HPDE6-E6E7 (cell line): ENCODE measurements around the gene UGT2A1.
"Not testable (repeated sequence)": the region's sequence is repeated elsewhere in the genome, so short reads cannot be mapped to it uniquely, and the experiment has no call there.

Experiments used
- DNase-seq: peaks from one replicate; pipeline ENCODE4 v3.0.0; 2011; ENCODE audit warnings: missing footprints; ENCODE audit errors: extremely low spot score

The UGT2A1 gene

DNA sequence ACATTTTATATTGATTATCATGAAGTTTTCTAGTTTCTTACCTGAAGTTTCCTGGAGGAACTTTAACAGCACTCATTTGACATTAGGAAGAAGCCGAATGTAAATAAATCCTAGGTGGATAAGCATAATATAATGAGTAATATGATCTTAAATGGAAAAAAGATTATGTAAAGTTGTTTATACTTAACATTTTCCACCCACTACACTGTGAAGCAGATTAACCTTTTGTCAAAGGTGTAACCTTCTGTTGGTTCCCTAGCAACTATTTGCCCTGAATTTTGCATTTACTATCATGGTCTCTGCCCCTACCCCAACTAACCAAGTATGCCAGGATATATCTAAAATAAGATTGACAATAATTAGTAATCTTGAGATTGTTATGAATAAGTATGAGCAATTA, at the start of gene UGT2A1:
Gene UGT2A1 (minus strand): TSS at position 101 of the 400 bp plus-strand sequence. CDS start 5,603 bp downstream, outside the sequence.
- DNase-seq, result no peak

DNA sequence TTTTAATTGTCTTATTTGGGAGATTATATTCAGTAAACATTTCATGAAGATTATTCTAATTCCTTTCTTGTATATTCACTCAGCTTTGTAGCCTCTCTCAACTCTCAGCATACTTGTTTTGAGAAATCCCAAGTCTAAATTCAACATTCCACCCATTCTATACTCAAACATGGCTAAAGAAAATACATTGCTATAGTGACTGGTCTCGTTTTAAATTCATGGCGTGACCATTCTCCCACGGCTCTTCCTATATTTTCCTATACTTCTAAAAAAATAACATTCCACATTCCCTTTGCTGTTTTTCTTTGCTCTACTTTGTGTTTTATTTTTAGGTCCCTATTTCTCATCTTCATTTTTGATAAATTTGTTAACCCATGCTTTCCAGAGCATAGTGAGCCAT, 49.2 kb upstream of the UGT2A1 start:
- DNase-seq, result no peak

DNA sequence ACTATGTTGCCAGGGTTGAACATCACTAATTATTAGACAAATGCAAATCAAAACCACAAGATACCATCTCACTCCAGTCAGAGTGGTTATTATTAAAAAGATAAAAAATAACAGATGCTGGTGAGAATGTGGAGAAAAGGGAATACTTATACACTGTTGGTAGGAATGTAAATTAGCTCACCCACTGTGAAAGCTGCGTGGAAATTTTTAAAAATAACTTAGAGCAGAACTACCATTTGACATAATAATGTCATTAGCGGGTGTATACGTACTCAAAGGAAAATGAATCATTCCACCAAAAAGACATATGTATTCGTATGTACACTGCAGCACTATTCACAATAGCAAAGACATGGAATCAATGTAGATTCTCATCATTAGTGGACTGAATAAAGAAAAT, 48.6 kb upstream of the UGT2A1 start:
- no peak for DNase-seq

DNA sequence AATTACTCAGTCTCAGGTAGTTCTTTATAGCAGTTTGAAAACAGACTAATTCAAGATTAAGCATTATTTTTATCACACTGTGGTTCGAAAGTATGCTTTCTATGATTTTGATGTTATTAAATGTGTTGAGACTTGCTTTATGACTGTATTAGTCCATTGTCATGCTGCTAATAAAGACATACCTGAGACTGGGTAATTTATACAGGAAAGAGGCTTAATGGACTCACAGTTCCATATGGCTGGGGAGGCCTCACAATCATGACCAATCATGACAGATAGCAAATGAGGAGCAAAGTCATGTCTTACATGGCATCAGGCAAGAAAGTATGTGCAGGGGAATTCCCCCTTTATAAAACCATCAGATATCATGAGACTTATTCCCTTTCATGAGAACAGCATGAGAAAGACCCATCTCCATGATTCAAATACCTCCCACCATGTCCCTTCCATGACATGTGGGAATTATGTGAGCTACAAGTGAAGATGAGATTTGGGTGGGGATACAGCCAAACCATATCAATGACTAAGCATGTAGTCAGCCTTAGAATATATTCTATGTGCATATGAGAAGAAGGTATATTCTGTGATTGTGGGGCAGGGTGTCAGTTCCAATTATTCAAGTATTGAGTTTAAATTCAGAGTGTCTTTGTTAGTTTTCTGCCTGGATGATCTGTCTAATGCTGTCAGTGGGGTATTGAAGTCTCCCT, 44.6 kb upstream of the UGT2A1 start:
- no peak for DNase-seq

DNA sequence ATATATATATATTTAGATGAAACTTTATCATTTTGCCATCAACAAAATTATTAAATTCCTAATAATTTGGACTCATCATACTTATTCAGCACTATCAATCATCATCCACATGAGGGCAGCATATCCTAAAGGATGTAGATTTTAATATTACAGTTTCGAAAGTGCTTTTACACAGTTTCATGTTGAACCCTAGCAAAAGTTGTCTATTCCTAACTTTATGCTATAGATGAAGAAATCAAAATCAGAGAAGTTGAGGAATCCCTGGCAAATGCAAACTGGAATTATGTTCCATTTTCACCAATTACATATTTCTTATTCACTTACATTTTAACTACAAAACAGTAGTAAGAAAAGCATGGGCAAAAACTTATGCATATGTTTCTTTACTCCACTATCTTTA, 36.6 kb upstream of the UGT2A1 start:
- no peak for DNase-seq

DNA sequence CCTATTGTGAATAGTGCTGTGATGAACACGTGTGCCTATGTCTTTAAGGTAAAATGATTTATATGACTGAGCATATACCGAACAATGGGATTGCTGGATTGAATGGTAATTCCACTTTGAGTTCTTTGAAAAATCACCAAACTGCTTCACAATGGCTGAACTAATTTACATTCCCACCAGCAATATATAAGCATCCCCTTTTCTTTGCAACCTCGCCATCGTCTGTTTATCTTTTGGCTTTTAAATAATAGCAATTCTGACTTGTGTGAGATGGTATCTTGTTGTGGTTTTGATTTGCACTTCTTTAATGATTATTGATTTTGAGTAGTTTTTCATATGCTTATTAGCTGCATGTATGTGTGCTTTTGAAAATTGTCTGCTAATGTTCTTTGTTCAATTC, 31.8 kb upstream of the UGT2A1 start:
- no peak for DNase-seq

DNA sequence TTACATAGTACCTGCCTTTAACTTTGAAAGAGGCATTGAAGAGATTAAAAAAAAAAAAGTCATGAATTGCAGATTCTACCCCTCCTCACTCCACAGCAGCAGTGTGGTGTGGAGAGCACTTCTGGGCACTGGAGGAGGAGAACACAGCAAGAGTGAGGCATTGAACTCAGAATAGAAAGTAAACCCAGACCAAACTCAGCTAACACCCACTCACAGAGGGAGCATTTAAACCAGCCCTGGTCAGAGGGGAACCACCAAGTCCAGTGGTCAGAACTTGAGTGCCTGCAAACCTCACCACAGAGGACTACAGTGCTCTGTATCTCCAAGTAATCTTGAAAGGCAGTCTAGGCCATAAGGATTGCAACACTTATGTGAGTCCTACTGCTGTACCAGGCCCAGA, 15.6 kb upstream of the UGT2A1 start:
- no peak for DNase-seq

DNA sequence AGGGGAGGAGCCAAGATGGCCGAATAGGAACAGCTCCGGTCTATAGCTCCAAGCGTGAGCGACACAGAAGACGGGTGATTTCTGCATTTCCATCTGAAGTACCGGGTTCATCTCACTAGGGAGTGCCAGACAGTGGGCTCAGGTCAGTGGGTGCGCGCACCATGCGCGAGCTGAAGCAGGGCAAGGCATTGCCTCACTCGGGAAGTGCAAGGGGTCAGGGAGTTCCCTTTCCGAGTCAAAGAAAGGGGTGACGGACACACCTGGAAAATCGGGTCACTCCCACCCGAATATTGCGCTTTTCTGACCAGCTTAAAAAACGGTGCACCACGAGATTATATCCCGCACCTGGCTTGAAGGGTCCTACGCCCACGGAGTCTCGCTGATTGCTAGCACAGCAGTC, 11.0 kb upstream of the UGT2A1 start:
- not testable (repeated sequence) for DNase-seq

DNA sequence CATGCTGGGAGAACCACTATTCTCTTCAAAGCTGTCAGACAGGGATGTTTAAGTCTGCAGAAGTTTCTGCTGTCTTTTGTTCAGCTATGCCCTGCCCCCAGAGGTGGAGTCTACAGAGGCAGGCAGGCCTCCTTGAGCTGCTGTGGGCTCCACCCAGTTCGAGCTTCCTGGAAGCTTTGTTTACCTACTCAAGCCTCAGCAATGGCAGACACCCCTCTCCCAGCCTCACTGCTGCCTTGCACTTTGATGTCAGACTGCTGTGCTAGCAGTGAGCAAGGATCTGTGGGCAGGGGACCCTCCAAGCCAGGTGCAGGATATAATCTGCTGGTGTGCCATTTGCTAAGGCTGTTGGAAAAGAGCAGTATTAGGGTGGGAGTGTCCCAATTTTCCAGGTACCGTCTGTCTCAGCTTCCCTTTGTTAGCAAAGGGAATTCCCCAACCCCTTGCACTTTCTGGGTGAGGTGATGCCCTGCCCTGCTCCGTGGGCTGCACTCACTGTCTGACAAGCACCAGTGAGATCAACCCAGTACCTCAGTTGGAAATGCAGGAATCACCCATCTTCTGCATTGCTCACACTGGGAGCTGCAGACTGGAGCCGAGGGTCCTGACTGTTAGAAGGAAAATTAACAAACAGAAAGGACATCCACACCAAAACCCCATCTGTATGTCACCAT, 8.2 kb upstream of the UGT2A1 start:
- not testable (repeated sequence) for DNase-seq

DNA sequence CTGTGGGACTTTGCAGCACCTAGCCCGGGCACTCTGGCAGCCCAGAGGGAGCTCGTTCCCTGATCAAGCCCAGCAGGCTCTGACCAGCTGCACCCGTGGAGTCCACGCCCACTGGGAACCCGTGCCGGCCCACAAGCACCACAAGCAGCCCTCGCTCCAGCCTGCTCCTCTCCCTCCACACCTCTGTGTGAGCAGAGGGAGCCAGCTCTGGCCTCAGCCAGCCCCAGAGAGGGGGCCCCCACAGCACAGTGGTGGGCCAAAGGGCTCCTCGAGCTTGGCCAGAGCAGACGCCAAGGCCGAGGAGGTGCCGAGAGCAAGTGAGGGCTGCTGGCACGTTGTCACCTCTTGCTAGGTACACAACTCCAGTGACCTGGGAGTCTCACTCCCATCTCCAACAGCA, 5.1 kb upstream of the UGT2A1 start:
- no peak for DNase-seq

DNA sequence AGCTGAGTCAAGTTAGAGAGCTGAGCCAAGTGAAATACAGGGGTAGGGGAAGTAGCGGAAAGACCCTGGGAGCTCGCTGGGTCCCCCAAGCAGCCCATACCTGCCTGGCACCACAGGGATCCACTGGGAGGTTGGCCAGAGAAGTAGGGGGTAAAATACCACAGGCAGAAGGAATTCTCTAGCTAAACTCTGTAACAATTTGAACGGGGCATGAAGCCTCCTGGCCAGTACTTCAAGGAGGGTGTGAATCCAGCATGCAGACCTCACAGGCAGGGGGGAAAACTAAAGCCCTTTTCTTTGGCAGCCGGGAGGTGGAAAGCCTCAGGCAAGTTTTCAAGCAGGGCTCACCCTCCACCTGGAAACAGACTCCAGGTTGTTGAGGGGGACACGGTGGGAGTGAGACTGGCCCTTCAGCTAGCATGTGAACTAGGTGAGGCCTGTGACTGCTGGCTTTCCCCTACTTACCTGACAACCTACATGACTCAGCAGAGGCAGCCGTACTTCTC, 3.7 kb upstream of the UGT2A1 start:
- DNase-seq, result no peak

DNA sequence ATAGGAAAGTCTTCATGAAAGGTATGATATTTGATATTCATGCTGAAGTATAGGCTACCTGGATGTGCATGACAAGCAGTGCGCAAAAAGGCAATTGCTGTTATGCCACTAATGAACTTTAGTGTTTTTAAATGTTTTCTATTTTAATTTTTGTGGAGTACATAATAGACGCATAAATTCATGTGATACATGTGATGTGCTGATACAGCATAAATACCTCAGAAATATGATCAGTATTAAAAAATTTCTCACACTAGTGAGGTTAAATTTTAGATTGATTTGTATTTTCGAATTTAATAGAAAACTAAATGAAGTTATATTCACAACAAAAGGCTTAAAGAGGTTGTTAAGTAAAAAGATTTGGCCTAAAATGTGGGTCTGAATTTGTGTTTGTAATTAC, 2.2 kb downstream of the UGT2A1 start:
- no peak for DNase-seq

DNA sequence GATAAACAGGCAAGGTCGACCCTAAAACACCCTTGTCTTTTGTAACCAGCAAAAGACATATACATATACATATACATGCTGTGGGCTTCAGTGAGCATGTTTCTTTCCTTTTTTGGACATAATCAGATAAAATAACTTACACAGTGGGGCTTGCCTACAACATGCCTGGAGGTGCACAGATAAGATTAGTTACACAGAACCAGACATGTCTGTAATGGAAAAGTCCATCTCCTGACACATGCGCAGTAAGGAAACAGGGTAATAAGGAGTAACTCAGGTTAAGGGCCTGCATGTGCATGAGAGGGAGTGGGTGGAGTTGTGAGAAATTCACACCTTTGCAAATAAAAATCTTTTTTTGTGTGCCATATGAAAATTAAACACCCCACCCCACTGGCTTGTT, 3.4 kb downstream of the UGT2A1 start:
- no peak for DNase-seq

DNA sequence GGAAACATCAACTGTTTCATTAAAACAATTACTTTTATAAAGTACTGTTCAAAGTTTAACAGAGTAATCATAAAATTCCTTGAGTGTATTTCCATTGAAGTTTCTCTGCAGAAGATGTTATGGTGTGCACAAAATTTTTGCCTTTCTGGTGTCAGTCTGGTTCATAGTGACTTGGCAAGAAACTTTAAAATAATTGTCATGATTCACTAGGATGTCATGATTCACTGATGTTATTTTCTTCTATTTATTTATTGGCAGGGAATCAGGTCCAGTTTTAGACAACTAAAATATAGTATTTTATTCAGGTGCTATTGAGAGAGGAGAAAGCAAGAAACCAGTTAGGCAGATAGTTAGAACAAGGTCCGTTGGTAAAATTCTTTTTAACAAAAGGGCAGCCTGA, 3.8 kb downstream of the UGT2A1 start:
- DNase-seq, result no peak

DNA sequence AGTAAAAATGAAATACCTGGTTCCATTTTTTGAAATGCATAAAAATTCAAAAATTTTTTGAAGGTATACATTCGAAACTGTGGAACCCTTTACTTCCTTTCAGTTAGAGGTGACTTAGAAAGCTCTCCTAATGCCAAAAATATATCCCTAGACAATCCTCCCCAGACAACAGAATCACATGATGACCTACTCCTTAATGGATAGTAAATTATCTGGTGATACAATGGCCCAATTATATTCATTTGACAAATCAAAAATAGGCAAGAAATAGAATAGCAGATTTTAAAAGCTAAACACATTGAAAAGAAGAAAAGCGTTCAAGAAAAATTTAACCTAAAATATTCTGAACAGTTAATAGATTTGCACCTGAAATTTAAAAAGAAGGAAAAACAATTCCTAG, 10.1 kb downstream of the UGT2A1 start:
- DNase-seq, result no peak

DNA sequence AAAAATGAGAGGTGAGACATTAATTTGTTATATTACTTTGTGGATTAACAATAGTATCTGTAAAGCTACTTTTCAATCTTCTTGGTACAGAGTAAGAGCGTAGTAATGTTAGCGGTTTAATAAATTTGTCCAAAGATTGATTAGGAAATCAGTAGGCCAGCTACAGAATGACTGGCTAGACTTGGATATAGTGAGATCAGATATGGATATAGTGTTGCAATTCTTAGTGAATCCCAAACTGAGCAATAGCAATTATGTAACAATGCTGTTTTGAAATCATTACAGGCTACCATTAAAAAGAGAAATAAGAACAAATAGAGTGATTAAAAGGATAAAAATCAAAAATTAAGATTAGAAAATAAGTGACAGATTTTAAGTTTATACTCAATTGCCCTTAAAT, 12.8 kb downstream of the UGT2A1 start:
- no peak for DNase-seq

DNA sequence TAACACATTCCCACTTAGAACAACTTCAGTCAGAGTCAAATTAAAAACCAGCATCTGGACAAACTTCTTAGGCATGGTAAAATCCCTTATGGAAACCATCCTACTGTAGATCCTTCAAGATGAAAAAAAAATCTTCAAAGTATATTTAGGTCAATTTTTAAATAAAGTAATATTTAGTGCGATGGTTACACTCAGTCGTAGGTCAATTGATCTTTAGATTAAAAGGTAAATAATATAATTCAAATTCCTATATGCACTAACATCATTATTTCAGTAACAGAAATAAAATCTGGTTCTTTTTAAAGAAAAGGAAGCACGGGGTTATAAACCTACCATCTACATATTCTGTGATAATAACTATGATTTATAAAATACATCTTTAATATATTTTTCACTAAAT, 13.5 kb downstream of the UGT2A1 start, which contains the start of gene UGT2A2:
Gene UGT2A2 (minus strand): TSS at position 101 of the 400 bp plus-strand sequence. CDS start 2 bp downstream, at position 99.
- DNase-seq, result no peak

DNA sequence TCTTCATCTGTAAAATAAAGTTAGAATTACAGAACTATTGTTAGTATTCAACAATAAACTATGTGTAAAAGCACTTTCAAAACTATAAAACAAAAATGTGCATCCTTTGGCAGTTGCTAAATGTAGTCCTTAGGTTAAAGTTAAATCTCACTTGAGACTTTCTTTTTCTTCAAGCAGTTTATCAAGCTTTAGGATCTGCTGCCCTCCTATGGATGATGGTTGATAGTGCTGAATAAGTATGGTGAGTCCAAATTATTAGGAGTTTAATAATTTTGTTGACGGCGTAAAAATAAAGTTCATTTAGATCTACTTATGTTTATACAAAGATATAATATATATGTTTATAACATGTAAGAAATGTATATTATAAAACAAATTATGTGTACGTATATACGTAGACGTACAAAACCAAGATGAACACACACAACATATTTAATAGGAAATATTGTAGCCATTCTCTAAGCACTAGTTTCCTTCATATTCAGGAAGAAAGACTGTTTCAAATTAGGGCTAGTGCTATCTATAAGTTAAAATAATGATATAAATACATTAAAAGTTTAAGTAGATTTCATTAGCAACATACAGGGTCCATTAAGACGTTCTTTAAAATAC, 35.9 kb downstream of the UGT2A1 start:
- DNase-seq, result peak; percentile 29

DNA sequence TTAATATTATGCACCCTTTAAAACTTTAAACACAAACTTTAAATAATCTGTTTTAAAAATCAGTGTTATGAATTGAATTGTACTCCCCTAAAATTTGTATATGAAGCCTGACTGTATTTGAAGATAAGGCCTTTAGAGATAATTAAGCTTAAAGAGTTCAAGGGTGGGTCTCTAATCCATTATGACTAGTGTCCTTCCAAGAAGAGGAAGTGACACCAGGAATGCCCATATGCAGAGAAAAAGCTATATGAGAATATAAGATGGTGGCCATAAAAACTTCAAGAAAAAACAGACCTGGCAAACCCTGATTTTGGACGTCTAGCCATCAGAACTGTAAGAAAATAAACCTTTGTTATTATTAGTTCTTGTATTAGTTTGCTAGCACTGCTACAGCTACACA, 42.6 kb downstream of the UGT2A1 start:
- DNase-seq, result no peak

DNA sequence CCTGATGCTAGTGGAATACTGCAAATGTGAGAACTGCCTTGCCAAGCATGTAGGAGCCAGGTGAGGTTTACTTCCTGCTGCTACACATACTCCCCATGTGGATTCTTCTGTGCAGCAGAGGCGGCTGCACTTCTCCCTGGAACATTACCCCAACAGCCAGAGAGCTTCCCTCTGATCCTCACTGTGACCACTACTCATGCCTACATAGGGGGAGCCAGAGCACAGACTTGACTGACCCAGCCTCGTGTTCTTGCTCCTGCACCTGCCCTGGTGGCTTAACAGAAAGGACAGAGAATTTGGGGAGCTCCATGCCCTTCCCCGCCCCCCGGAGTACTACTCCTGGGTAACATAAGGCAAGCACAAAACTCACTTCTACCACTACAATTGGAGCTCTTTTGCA, 52.0 kb downstream of the UGT2A1 start:
- DNase-seq, result no peak

DNA sequence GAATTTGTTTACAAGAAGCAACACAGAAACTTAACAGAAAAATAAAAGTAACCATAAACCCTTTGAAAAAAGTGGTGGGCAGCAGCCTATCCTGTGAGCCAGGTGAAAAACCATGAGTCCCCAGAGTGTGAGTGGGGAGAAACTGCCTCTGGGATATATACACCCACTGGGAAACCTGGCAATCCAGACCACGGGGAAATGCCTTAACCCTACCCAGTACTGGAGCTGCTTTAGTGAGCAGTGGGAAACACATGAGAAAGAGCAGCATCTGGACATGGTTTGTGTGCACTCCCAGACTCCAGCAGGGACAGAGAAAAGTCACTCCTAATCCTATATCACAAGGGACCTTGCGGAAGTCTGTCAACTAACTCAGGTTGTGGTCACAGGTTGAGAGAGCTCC, 53.0 kb downstream of the UGT2A1 start:
- peak; percentile 0 for DNase-seq

DNA sequence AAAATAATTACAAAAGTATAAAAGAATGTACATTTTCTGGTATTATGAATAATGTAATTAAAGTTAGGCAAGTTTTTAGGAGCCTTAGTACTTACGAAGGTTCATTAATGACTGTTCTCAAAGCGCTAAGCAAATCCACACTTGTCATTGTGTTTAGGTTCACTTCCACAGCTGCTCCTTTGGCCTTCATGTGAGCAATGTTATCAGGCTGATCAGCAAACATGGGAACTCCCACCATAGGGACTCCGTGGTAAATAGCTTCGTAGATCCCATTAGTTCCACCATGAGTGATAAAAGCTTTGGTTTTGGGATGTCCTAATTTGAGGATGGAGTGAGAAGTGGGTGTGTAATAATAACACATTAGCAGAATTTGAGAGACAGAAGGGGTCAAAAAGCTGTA, 58.7 kb downstream of the UGT2A1 start:
- no peak for DNase-seq

DNA sequence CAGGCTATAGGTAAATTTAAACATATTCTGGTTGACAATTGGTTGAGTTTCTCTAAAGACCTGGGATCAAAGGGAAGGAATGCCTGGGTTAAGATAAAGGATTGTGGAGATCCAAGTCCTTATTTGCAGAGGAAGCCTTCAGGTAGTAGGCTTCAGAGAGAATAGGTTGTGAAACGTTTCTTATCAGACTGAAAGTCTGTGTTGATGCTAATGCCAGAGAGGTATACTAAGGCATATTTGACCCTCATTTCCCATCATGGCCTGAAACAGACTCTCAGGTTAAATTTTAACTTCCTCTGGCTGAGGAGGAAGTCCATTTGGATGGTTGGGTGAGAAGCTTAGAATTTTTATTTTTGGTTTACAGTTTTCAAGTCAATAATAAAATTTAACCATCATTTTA, 61.7 kb downstream of the UGT2A1 start:
- DNase-seq, result no peak
